GM12892 (cell line): ENCODE results near the gene ATP9B.

Experiments used
- DNase-seq: peaks from one replicate; pipeline ENCODE4 v3.0.0; 2011; ENCODE audit not compliant: insufficient read length
- FAIRE-seq: peaks from 2 replicates; lab custom pipeline; 2011; peaks lifted over from hg19 to GRCh38; lab: Jason Lieb, UNC
- POLR2A ChIP-seq: IDR thresholded peaks from 2 replicates; pipeline ENCODE4 v1.6.1; 2011; ENCODE audit warnings: low read depth, low read length, control low read depth
- POLR2AphosphoS5 ChIP-seq: IDR thresholded peaks from 2 replicates; pipeline ENCODE4 v1.6.1; 2011; ENCODE audit warnings: low read depth, low read length, control low read depth
- TAF1 ChIP-seq: IDR thresholded peaks from 2 replicates; pipeline ENCODE4 v1.6.1; 2011; ENCODE audit warnings: low read depth, mild to moderate bottlenecking, control low read depth, low read length, borderline replicate concordance

ATP9B gene

GRCh38 chr18:79424880-79425568 lies 355.8 kb downstream of the ATP9B start:
- TF ChIP-seq TAF1 (no peak), POLR2A (no peak), POLR2AphosphoS5 (no peak)
- DNase-seq (no peak), FAIRE-seq (no peak)

GRCh38 chr18:79425569-79425886 lies 356.3 kb downstream of the ATP9B start:
- DNase-seq (no peak), FAIRE-seq (no peak)
- no peak for TF ChIP-seq POLR2AphosphoS5
- TF ChIP-seq TAF1, result no peak
- no peak for TF ChIP-seq POLR2A

GRCh38 chr18:79426376-79427300 lies 357.4 kb downstream of the ATP9B start:
- FAIRE-seq, result no peak
- TF ChIP-seq POLR2AphosphoS5 (no peak), POLR2A (no peak), TAF1 (no peak)
- no peak for DNase-seq

GRCh38 chr18:79427368-79428225 lies 358.4 kb downstream of the ATP9B start:
- DNase-seq (no peak), FAIRE-seq (no peak)

More at GRCh38 chr18:79427368-79428225, 358.4 kb downstream of the ATP9B start:
- TF ChIP-seq POLR2AphosphoS5 (no peak), TAF1 (no peak)
